SW480 (cell line): Measurements from ENCODE around the gene NPHS1.
A peak's percentile ranks its signal among the peaks of the same experiment; 100 is the strongest.
"Not testable (repeated sequence)": the region's sequence is repeated elsewhere in the genome, so short reads cannot be mapped to it uniquely, and the experiment has no call there.

Experiments used
- DNase-seq: peaks from one replicate; pipeline ENCODE4 v3.0.0-alpha.2; 2016; ENCODE audit warnings: low spot score

The NPHS1 gene

GRCh38 chr19:35874392-35874930 is 22.2 kb upstream of the NPHS1 start:
- DNase-seq: no peak

GRCh38 chr19:35872180-35872579 is 19.9 kb upstream of the NPHS1 start:
- DNase-seq: no peak

GRCh38 chr19:35871611-35872010 is 19.3 kb upstream of the NPHS1 start:
- DNase-seq: no peak

GRCh38 chr19:35870798-35871197 is 18.5 kb upstream of the NPHS1 start:
- DNase-seq: no peak

DNA sequence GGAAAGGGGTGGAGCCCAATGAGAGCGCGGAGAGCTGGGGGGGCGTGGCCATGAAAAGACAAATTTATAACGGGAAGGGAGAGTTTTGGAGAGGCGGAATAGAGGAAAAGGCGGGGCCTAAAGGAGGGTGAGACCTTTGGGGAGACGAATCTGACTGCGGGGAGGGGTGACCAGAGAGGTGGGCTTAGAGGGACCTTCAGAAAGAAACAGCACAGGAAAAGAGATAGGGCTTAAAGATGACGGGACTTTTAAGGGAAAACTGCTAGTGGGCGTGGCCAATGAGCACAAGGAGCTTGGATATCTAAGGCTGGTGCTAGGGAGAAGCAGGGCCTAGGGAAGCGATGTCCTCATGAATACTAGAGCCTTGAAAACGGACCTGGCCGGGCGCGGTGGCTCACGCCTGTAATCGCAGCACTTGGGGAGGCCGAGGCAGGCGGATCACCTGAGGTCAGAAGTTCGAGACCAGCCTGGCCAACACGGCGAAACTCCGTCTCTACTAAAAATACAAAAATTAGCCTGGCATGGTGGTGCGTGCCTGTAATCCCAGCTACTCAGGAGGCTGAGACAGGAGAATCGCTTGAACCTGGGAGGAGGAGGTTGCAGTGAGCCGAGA is 17.9 kb upstream of the NPHS1 start:
- not testable (repeated sequence) for DNase-seq

- peak; percentile 96 for DNase-seq
Observed at GRCh38 chr19:35869327-35870123, 17.2 kb upstream of the NPHS1 start.

DNA sequence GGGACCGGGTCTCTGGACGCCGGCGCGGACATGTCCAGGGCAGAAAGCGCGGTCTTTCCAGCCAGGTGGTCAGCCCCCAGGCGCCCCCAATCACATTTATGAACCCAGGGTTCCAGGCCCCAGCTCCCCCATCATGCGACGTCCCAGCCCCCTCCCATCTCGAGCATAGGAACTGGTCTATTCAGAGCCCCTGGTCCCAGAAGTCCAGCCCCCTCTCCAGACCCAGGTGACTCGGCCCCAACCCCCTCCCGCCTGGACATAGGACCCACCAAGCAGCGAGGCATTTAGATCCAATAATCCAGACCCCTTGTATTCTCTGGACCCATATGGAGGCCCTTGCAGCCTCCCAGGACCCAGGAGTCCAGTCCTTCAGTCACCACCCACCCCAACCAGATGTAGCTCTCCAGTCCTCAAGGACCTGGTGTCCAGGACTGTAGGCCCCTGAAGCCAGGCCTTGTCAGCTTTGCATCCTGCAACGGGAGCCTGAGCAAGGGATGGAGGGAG is 16.6 kb upstream of the NPHS1 start:
- no peak for DNase-seq

- DNase-seq: peak; percentile 65
Observed at GRCh38 chr19:35868172-35868822, 16.0 kb upstream of the NPHS1 start, which contains the start of gene APLP1. Gene APLP1, plus strand, starts transcription at chr19:35868574. Its CDS starts 63 bp downstream, at chr19:35868637.

DNA sequence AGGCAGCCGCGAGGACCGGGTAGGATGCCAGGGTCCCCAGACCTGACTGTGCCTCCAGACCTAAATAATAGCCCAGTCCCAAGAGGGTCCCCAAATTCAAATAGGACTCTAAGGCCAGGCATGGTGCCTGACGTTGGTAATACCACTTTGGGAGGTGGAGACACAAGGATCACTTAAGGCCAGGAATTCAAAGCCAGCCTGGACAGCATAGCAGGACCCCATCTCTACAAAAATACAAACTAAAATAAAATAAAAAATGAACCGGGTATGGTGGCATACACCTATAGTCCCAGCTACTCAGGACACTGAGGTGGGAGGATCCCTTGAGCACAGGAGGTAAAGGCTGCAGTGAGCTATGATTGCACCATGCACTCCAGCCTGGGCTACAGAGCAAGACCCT is 10.7 kb upstream of the NPHS1 start:
- DNase-seq: no peak

DNA sequence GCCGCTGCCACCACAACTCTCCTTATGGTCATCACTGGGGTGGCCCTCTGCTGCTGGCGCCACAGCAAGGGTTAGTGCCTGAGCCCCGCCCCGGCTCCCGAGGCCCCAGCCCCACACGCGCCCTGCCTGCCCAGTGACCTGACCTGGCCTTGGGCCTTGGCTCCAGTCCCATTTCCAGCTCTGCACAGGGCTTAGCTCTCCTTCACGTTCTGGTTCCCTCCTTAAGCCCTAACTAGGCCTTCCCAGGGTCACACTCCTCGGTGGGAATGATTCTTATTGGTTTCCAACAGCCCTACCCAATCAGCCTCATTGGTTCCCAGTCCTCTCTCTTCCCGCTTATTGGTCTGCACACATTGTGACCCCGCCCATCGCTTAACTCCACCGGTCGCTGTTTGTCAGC is 10.2 kb upstream of the NPHS1 start:
- DNase-seq: no peak

GRCh38 chr19:35861640-35862160 is 9.4 kb upstream of the NPHS1 start:
- no peak for DNase-seq

- DNase-seq: no peak
Observed at GRCh38 chr19:35860818-35861639, 8.7 kb upstream of the NPHS1 start.

DNA sequence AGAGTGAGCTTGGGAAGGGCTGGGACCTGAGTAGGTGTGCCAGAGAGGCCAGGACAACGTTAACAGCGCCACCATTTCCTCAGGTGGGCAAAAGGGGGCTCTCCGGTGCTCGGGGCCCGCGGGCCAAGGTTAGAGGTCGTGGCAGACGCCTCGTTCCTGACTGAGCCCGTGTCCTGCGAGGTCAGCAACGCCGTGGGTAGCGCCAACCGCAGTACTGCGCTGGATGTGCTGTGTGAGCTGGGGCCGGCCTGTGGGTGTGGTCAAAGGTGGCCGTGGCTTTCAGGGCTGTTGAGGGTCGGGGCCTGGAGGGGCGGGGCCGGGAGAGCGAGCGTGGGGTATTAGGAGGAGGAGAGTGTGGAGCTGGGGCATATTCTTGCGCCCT is 8.1 kb upstream of the NPHS1 start:
- no peak for DNase-seq

- DNase-seq: no peak
Observed at GRCh38 chr19:35859414-35859813, 7.1 kb upstream of the NPHS1 start.

- no peak for DNase-seq
Observed at GRCh38 chr19:35858311-35858710, 6.0 kb upstream of the NPHS1 start.

- no peak for DNase-seq
Observed at GRCh38 chr19:35856546-35857149, 4.3 kb upstream of the NPHS1 start, which contains the start of gene KIRREL2. Gene KIRREL2, plus strand, starts transcription at chr19:35856911. Its CDS starts 209 bp downstream, at chr19:35857120.

DNA sequence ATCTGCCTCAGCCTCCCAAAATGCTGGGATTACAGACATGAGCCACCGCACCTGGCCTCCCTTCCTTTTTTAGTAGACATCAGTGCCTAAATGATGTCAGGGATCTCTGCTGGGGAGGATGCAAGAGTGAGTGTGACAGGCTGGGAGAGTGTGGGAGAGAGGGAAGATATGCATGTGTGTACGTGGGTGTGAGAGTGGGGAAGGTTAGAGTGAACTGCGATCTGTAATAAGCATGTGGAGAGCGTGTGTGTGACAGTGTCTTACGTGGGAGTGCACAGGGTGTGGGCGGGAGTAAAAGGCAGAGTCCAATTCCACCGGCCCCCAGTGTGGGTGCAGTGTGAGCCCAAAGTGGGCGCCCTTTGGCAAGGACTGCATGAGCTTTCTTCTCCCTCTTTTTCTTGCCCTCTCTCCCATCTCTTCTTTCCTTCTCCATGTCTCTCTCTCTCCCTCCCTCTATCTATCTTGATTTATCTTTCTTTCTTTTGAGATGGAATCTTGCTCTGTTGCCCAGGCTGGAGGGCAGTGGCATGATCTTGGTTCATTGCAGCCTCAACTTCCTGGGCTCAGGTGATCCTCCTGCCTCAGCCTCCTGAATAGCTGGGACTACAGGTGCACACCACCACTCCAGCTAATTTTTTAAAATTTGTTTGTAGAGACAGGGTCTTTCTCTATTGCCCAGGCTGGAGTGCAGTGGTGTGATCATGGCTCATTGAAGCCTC is 893 bp upstream of the NPHS1 start:
- no peak for DNase-seq

DNA sequence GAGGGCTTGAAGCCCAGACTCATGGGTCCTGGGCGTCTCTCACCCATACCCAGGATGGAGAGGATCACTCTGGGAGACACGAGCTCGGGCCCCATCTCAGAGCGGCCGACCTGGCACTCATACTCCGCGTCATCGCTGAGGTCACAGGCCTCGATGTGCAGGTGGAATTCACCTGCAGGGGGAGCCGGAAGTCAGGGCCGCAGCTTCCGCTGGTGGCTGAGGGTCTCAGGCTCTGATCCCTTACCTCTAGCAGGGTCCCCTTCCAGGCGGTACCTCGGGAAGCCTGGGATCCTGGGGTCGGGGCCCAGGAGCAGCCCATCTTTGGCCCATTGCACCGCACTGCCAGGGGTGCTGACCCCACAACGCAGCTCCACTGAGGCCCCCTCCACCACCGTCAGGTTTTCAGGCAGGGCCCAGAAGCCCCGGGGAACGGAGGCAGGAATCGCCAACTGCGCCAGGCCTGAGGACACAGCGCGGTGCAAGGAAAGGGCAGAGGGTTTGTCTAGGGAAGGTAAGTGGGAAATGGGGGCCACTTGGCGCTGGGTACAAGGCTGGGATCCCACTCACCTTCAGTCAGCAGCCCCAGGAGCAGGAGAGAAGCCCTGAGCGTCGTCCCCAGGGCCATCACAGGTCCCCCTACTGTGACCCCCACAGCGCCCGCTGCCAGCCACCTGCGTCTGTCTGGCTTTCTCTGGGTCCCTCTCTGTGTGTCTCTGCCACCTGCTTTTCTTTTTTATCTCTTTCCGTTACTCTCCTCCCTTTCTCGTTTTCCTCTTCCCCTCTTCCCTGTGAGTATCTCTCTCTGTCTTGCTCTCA is 883 bp downstream of the NPHS1 start:
- no peak for DNase-seq

- no peak for DNase-seq
Observed at GRCh38 chr19:35848919-35849505, 3.3 kb downstream of the NPHS1 start.
